Esophagus muscularis mucosa (tissue), 4 donors: ENCODE results near the gene SMIM3. TPM values are rescaled to one million over a fixed set of nuclear protein-coding genes. Genes with fewer than 3 reads are reported as not detected.
A peak's percentile ranks its signal among the peaks of the same experiment; 100 is the strongest.

Experiments
- DNase-seq: peaks from one replicate; pipeline ENCODE4 v3.0.0-alpha.2; 2017; ENCODE audit errors: extremely low spot score
- H3K27ac ChIP-seq, 4 donors: fragments of 200-600 bp; sonication (generic); replicated peaks in 1 of 4; 1 replicate in 3 of 4; 2 replicates in 1 of 4; pipeline ENCODE4 v1.5.1; 2016 to 2019; ENCODE audit warnings: mild to moderate bottlenecking in 1 of 4
- H3K27me3 ChIP-seq, 4 donors: fragments of 200-600 bp; sonication (generic); one replicate each; pipeline versions ENCODE4 v1.5.1 to v1.6.0; 2016 to 2019
- H3K36me3 ChIP-seq, 4 donors: fragments of 200-600 bp; sonication (generic); one replicate each; pipeline ENCODE4 v1.5.1; 2016 to 2019
- H3K4me1 ChIP-seq, 4 donors: fragments of 200-600 bp; sonication (generic); one replicate each; pipeline ENCODE4 v1.5.1; 2016 to 2019
- H3K4me3 ChIP-seq, 4 donors: fragments of 200-600 bp; sonication (generic); 1 replicate in 2 of 4; 2 replicates in 2 of 4; pipeline ENCODE4 v1.5.1; 2016 to 2019; ENCODE audit warnings: mild to moderate bottlenecking in 4 of 4, moderate library complexity in 1 of 4
- H3K9me3 ChIP-seq, 4 donors: fragments of 200-600 bp; sonication (generic); 1 replicate in 3 of 4; 2 replicates in 1 of 4; pipeline ENCODE4 v1.5.1; 2016 to 2019
- EP300 ChIP-seq: sonication (generic); formaldehyde crosslinking; IDR thresholded peaks from one replicate; pipeline ENCODE4 v1.6.1; 2017; ENCODE audit warnings: antibody characterized with exemption
- POLR2A ChIP-seq: fragments of 450-650 bp; IDR thresholded peaks from one replicate; pipeline ENCODE4 v1.6.1; 2017; ENCODE audit warnings: antibody characterized with exemption, moderate library complexity, mild to moderate bottlenecking, low read depth
- POLR2AphosphoS5 ChIP-seq, 2 donors: sonication (generic); formaldehyde crosslinking; IDR thresholded peaks; one replicate each; pipeline ENCODE4 v1.6.1; 2017; ENCODE audit warnings: antibody characterized with exemption in 2 of 2
- WGBS: methylation state at CpG from one replicate; pipeline ENCODE4 v1.1.5; 2018; 5-methylcytosine and 5-hydroxymethylcytosine counted together
- intact Hi-C: fragments of 100-400 bp; cut with DNase I; formaldehyde crosslinking; loops from one replicate; pipeline ENCODE4 v1.15.1; 2023
- total RNA-seq, 4 donors: library from RNA; depleted of rRNA; stranded (reverse); fragments of >200 nt; gene quantifications; one replicate each; pipeline versions ENCODE4 v1.1.0 to v1.2.1, GENCODE V29; 2016
- TF ChIP-seq, protein P1 (sequence below), 3 experiments: fragments of 200-600 bp in 2 of 3; fragments of 450-650 bp in 1 of 3; sonication (generic) in 2 of 3; IDR thresholded peaks; one replicate each; pipeline ENCODE4 v1.5.1; 2017 to 2019; ENCODE audit warnings: antibody characterized with exemption in 3 of 3, mild to moderate bottlenecking in 2 of 3, moderate library complexity in 1 of 3

Gene SMIM3
- total RNA-seq, 4 donors from 2014 or later, result 39.9 to 48.4 (median 44.4) TPM

DNA sequence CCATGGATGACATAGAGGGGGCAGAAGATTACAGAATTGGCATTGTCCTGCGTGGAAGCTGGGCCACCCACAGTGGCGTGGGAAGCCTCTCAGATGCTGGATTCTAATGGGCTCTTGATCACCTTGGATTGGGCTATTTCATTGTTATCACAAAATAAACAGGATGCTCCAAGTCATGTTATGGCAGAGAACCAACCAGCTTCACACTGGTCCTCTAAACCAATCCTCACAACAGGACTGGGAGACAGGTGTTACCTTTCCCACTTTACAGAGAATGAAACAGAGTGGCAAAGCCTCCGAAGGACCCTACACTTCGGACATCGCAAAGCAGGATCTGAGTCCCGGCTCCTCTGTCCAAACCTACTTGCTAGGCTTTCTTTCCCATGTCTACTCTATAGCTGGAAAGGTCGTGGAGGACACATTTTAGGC lies 455 bp upstream of the SMIM3 start:
- Histone ChIP-seq H3K4me3 (peak overlapping the region; percentile 60 to 93 (median 75)), H3K4me1 (peaks cover 48 to 50% (median 49%) of the 10 kb centered on the region in 4 donors), H3K27ac (peak overlapping the region; percentile 90 to 95 (median 93)), H3K27me3 (no peaks in the 10 kb centered on the region), H3K36me3 (no peaks in the 10 kb centered on the region), H3K9me3 (no peaks in the 10 kb centered on the region)
- intact Hi-C loops, result no loop called here
- TF ChIP-seq, protein P1, sequence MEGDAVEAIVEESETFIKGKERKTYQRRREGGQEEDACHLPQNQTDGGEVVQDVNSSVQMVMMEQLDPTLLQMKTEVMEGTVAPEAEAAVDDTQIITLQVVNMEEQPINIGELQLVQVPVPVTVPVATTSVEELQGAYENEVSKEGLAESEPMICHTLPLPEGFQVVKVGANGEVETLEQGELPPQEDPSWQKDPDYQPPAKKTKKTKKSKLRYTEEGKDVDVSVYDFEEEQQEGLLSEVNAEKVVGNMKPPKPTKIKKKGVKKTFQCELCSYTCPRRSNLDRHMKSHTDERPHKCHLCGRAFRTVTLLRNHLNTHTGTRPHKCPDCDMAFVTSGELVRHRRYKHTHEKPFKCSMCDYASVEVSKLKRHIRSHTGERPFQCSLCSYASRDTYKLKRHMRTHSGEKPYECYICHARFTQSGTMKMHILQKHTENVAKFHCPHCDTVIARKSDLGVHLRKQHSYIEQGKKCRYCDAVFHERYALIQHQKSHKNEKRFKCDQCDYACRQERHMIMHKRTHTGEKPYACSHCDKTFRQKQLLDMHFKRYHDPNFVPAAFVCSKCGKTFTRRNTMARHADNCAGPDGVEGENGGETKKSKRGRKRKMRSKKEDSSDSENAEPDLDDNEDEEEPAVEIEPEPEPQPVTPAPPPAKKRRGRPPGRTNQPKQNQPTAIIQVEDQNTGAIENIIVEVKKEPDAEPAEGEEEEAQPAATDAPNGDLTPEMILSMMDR (IDR thresholded peaks at IDR 0.05), result no peak
- TF ChIP-seq POLR2AphosphoS5 (IDR thresholded peaks at IDR 0.05), result no peak
- TF ChIP-seq POLR2A, result no peak
- no peak for TF ChIP-seq EP300
- no peak for DNase-seq
- 22% methylated on average over 7 of the region's 7 CpGs for WGBS

DNA sequence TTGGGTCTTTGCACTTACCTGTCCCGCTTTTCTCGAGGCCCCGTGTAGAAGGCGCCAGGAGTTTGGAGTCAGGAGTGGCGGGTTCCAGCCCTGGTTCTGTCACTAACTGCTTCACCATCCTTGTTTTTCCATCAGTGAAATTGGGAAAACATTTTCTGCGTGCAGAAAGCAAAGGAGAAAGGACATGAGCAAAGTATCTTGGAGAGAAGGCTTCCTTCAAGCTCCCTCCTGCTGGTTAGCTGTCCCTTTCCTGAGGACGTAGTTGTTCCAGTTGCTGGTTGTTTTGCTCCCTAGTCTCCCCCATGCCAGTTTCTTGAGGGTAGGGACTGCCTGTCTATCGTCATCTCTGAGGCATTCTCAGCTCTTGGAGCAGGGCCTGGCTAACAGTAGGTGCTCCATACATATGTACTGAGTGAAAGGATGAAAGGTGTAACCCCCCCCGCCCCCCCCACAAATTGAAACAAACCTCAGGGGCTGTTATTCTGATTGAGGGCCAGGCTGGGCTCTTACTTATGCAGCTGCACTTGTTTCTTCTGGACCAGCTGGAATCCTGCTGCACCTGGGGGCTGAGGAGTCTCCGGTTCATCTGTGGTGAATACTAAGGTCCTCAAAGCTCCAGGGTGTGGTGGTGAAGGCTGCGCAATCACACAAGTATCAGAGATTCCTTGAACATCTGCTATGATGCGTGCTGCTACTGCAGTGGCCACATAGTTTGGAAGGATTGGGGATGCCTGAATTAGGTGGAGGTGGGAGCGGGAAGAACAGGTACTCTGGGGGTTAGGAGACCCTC lies 1.0 kb downstream of the SMIM3 start:
- no peaks in the 10 kb centered on the region for H3K27me3 ChIP-seq
- no peaks in the 10 kb centered on the region for H3K9me3 ChIP-seq
- WGBS, result 33% methylated on average over 12 of the region's 13 CpGs
- no peak for DNase-seq
- H3K4me3 ChIP-seq, result peak overlapping the region; percentile 60 to 93 (median 75)
- H3K36me3 ChIP-seq, result no peaks in the 10 kb centered on the region
- TF ChIP-seq, protein P1 (IDR thresholded peaks at IDR 0.05), result no peak
- TF ChIP-seq POLR2A (no peak), POLR2AphosphoS5 (IDR thresholded peaks at IDR 0.05) (no peak), EP300 (no peak)
- peak overlapping the region; percentile 90 to 95 (median 93) for H3K27ac ChIP-seq
- intact Hi-C loops, result loop anchor here (10.0 kb wide), 1 partner anchor 225 kb away; no protein-coding TSS in a partner anchor
- peaks cover 60 to 65% (median 63%) of the 10 kb centered on the region in 4 donors for H3K4me1 ChIP-seq

DNA sequence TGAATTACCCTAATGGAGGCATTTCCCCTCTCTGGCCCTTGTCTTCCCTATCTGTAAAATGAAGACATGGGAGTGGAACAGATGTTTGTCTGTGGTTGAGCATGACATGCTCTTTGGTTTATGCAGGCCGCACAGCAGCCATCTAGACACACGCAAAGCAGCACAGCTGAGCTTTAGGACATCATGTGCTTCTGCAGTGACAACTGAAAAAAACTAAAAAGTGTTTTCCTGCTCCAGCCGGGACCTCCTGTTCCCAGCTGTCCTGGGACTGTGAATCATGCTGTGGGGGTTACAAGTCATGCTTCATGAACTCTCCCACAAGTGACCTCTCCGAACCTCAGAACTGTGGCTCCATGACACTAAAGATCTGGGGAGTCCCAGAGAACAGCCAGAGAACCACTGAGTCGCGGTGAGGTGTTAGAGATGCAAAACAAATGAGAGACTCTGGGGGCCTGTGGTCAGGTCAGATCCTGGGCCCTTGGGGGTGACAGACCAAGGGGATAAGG lies 1.7 kb downstream of the SMIM3 start:
- WGBS, result 61% methylated on average over 6 of the region's 6 CpGs
- Histone ChIP-seq H3K27me3 (no peaks in the 10 kb centered on the region), H3K36me3 (no peaks in the 10 kb centered on the region), H3K4me3 (peak overlapping the region; percentile 60 to 93 (median 75)), H3K27ac (peak overlapping the region; percentile 90 to 95 (median 93)), H3K9me3 (no peaks in the 10 kb centered on the region), H3K4me1 (peaks cover 60 to 70% (median 65%) of the 10 kb centered on the region in 4 donors)
- TF ChIP-seq, protein P1 (IDR thresholded peaks at IDR 0.05), result no peak
- peak; percentile 82 for TF ChIP-seq POLR2AphosphoS5 (IDR thresholded peaks at IDR 0.05)
- peak; percentile 44 for TF ChIP-seq EP300
- TF ChIP-seq POLR2A, result no peak
- no peak for DNase-seq
- intact Hi-C loops, result loop anchor here (10.0 kb wide), 1 partner anchor 225 kb away; no protein-coding TSS in a partner anchor

DNA sequence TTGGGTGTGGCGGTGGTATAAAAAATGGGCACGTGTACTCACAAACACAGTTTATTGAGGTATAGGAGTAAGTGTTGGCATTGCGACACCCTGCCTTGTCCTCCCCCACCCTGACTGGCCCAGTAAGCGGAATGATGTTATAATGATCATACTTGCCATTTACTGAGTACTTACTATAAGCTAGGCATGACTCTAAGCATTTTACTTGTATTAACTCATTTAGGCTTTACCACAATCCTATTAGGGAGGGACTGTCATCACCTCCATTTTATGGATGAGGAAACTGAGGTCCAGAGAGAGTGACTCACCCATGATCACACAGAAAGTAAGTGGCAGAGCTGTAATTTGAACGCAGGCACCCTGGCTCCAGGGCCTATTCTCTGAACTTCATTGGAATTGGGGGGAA lies 2.3 kb downstream of the SMIM3 start:
- DNase-seq, result no peak
- intact Hi-C loops, result loop anchor here (10.0 kb wide), 1 partner anchor 224 kb away; no protein-coding TSS in a partner anchor
- no peaks in the 10 kb centered on the region for H3K27me3 ChIP-seq
- no peaks in the 10 kb centered on the region for H3K36me3 ChIP-seq
- H3K4me3 ChIP-seq, result peak overlapping the region; percentile 60 to 93 (median 75)
- no peaks in the 10 kb centered on the region for H3K9me3 ChIP-seq
- peak overlapping the region; percentile 90 to 95 (median 93) for H3K27ac ChIP-seq
- 87% methylated on average over 5 of the region's 5 CpGs for WGBS
- peaks cover 60 to 70% (median 65%) of the 10 kb centered on the region in 4 donors for H3K4me1 ChIP-seq
- no peak for TF ChIP-seq EP300
- TF ChIP-seq, protein P1 (IDR thresholded peaks at IDR 0.05), result no peak
